Panc1 (cell line): ENCODE data around the gene KIAA0232. TPM values are rescaled to one million over a fixed set of nuclear protein-coding genes. Genes with fewer than 3 reads are reported as not detected.

Experiments used
- ATAC-seq: fragments of 200-7000 bp; cut with Tn5 transposase; 2 replicates; pipeline ENCODE4 v1.9.1; 2020; ENCODE audit warnings: mild to moderate bottlenecking, moderate library complexity
- BruUV-seq: library from RNA; stranded (reverse); fragments of 400-500 nt; replicated peaks from 2 replicates; lab custom pipeline; 2021; lab: Mats Ljungman, UMichigan
- CTCF ChIA-PET: fragments of 300-600 bp; sonication (Branson Sonifier 250); formaldehyde crosslinking; loops from one replicate; lab custom pipeline; 2022; ENCODE audit warnings: antibody characterized with exemption; lab: Charles Lee
- POLR2A ChIA-PET: fragments of 300-600 bp; sonication (Branson Sonifier 250); formaldehyde crosslinking; loops from one replicate; lab custom pipeline; 2022; ENCODE audit warnings: antibody characterized with exemption; lab: Charles Lee
- DNase-seq: peaks from one replicate; pipeline ENCODE4 v3.0.0-alpha.2; 2010; ENCODE audit warnings: low read depth, low spot score
- H3K27ac ChIP-seq: 2 replicates; pipeline ENCODE4 v1.5.1; 2011; ENCODE audit warnings: mild to moderate bottlenecking, low read length, inconsistent platforms
- H3K27me3 ChIP-seq: fragments of 200-500 bp; sonication (Bioruptor generic); 2 replicates; pipeline ENCODE4 v1.6.0; 2014; ENCODE audit warnings: low read length, inconsistent platforms; ENCODE audit not compliant: control insufficient read depth, insufficient read depth
- H3K36me3 ChIP-seq: fragments of 200-500 bp; sonication (Bioruptor generic); 2 replicates; pipeline ENCODE4 v1.5.1; 2014; ENCODE audit warnings: inconsistent platforms, mild to moderate bottlenecking, low read length, moderate library complexity; ENCODE audit not compliant: control insufficient read depth, insufficient read depth
- H3K4me1 ChIP-seq: 2 replicates; pipeline ENCODE4 v1.5.1; 2011; ENCODE audit warnings: inconsistent platforms, mild to moderate bottlenecking, low read length, moderate library complexity; ENCODE audit not compliant: control insufficient read depth, insufficient read depth
- H3K4me3 ChIP-seq, 2 experiments: 2 replicates each; pipeline ENCODE4 v1.5.1; 2011 to 2012; ENCODE audit warnings: low read depth in 2 of 2, low read length in 2 of 2, mild to moderate bottlenecking in 2 of 2, inconsistent platforms in 1 of 2, moderate library complexity in 1 of 2
- H3K9me3 ChIP-seq: fragments of 200-500 bp; sonication (Bioruptor generic); 2 replicates; pipeline ENCODE4 v1.5.1; 2014; ENCODE audit warnings: low read depth, mild to moderate bottlenecking, inconsistent platforms, low read length, moderate library complexity; ENCODE audit not compliant: control insufficient read depth, insufficient read depth
- CTCF ChIP-seq: fragments of 450-650 bp; IDR thresholded peaks from 2 replicates; pipeline ENCODE4 v1.5.1; 2017; ENCODE audit warnings: mild to moderate bottlenecking
- POLR2AphosphoS5 ChIP-seq: IDR thresholded peaks from 2 replicates; pipeline ENCODE4 v1.6.1; 2012; ENCODE audit warnings: mild to moderate bottlenecking, low read depth, low read length, moderate library complexity
- REST ChIP-seq, 2 experiments: IDR thresholded peaks; 2 replicates each; pipeline ENCODE4 v1.6.1; 2011 to 2012; ENCODE audit warnings: low read depth in 2 of 2, control low read depth in 1 of 2, low read length in 1 of 2, mild to moderate bottlenecking in 1 of 2, moderate library complexity in 1 of 2; ENCODE audit not compliant: insufficient read depth in 1 of 2
- SIN3A ChIP-seq: IDR thresholded peaks from 2 replicates; pipeline ENCODE4 v1.6.1; 2012; ENCODE audit warnings: low read depth, mild to moderate bottlenecking, low read length, moderate library complexity, borderline replicate concordance; ENCODE audit not compliant: insufficient read depth
- TCF7L2 ChIP-seq: IDR thresholded peaks from 2 replicates; pipeline ENCODE4 v1.6.1; 2011; ENCODE audit warnings: mild to moderate bottlenecking, low read depth, low read length, inconsistent platforms
- in situ Hi-C: cut with HindIII; loops from 2 replicates; pipeline ENCODE4 v1.10.0; 2016; ENCODE audit warnings: low sequenced_read_pairs, low pct_unique_long_range_greater_than_20kb
- intact Hi-C: fragments of 100-400 bp; cut with micrococcal nuclease; formaldehyde crosslinking; loops from one replicate; pipeline ENCODE4 v1.10.0; 2022; ENCODE audit not compliant: unreplicated experiment
- total RNA-seq: library from RNA; stranded (reverse); gene quantifications from one replicate; pipeline ENCODE4 v1.2.1, GENCODE V29; 2021; ENCODE audit not compliant: unreplicated experiment

Gene KIAA0232
- total RNA-seq, 1 experiment from 2014 or later = 20.2 TPM

GRCh38 chr4:6763330-6763851 is 19.1 kb upstream of the KIAA0232 start:
- CTCF ChIA-PET = no interaction called here

GRCh38 chr4:6764976-6765620 is 17.4 kb upstream of the KIAA0232 start:
- ChIA-PET CTCF (interaction anchor here (0.5 kb wide), 1 partner anchor 134 kb away, joined by 4 read pairs; no protein-coding TSS in a partner anchor), POLR2A (no interaction called here)
- Histone ChIP-seq H3K27me3 (no peaks in the 10 kb centered on the region), H3K36me3 (no peaks in the 10 kb centered on the region), H3K4me1 (peaks cover 18% of the 10 kb centered on the region), H3K9me3 (no peaks in the 10 kb centered on the region), H3K4me3 (no peak overlapping the region), H3K27ac (no peak overlapping the region)
- in situ Hi-C loops = no loop called here
- ATAC-seq = no peak
- BruUV-seq = no TSS peak
- no peak for DNase-seq
- intact Hi-C loops = no loop called here
- TF ChIP-seq REST (IDR thresholded peaks at IDR 0.05; ENCODE audit: insufficient read depth in 1 of 2, low read depth in 2 of 2, low read length in 1 of 2) (no peak), CTCF (no peak), TCF7L2 (no peak), SIN3A (no peak)

More at GRCh38 chr4:6763330-6763851, 19.1 kb upstream of the KIAA0232 start:
- Histone ChIP-seq H3K4me1 (peaks cover 18% of the 10 kb centered on the region), H3K36me3 (no peaks in the 10 kb centered on the region), H3K27ac (peak overlapping the region; percentile 18; the same call in 1 of the 2 replicates), H3K27me3 (no peaks in the 10 kb centered on the region), H3K9me3 (no peaks in the 10 kb centered on the region), H3K4me3 (peak overlapping the region in 1 of 2 experiments; percentile 19; a peak in 2 of 4 replicates)
- intact Hi-C loops (no loop called here), in situ Hi-C loops (no loop called here)
- TF ChIP-seq REST (IDR thresholded peaks at IDR 0.05; ENCODE audit: insufficient read depth in 1 of 2, low read depth in 2 of 2, low read length in 1 of 2) = no peak
- TF ChIP-seq POLR2AphosphoS5 = no peak
- TF ChIP-seq TCF7L2 = no peak
- no peak for TF ChIP-seq SIN3A
- no peak; the same call in 1 of the 2 replicates for TF ChIP-seq CTCF
- POLR2A ChIA-PET = interaction anchor here (0.7 kb wide), 1 partner anchor 9 kb away, joined by 3 read pairs; no protein-coding TSS in a partner anchor
- no peak for DNase-seq
- peak; percentile 76 for ATAC-seq
- BruUV-seq = no TSS peak
